Measurements from ENCODE around the gene ZFTA.

Gene ZFTA

DNA sequence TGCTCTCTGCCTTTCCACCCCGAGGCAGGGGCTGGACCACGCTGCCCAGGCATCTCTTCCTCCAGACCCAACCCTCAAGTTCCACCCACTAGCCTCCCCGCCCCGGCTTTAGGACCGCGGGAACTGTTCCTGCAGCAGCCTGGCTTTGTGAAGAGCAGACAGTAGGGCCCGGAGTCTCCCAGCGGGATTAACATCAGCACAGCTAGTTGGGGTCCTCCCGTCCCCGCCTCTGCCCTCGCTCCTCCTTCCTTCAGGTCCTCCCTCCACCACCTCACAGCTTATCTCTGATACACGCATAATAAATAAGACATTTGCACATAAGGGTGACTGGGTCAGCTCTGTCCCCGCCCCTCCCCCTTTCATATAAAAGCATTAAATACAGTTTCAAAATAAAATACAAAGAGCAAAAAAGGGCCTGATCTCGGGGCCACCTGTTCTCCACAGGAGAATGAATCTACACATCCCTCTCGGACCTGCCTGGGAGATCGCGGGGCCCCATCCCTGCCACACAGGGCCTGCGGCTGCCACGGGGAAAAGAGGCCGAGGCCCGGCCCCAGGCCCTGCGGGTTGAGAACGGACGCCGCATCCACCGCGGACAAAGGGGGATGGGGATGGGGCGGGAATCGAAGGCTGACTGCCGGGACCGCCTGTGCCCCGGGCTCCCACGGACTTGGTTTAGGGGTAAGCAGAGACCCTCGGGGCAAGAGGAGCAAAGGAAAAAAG lies 6.5 kb downstream of the ZFTA start:
- Histone ChIP-seq H3K4me1 (no peaks in the 10 kb centered on the region), H3K27me3 (no peaks in the 10 kb centered on the region), H3K9me3 (no peaks in the 10 kb centered on the region), H3K4me3 (ENCODE audit: low read depth, low read length) (peak overlapping the region; percentile 41), H3K36me3 (no peaks in the 10 kb centered on the region; the same call in 1 of the 2 replicates)
- TF ChIP-seq, protein P1, sequence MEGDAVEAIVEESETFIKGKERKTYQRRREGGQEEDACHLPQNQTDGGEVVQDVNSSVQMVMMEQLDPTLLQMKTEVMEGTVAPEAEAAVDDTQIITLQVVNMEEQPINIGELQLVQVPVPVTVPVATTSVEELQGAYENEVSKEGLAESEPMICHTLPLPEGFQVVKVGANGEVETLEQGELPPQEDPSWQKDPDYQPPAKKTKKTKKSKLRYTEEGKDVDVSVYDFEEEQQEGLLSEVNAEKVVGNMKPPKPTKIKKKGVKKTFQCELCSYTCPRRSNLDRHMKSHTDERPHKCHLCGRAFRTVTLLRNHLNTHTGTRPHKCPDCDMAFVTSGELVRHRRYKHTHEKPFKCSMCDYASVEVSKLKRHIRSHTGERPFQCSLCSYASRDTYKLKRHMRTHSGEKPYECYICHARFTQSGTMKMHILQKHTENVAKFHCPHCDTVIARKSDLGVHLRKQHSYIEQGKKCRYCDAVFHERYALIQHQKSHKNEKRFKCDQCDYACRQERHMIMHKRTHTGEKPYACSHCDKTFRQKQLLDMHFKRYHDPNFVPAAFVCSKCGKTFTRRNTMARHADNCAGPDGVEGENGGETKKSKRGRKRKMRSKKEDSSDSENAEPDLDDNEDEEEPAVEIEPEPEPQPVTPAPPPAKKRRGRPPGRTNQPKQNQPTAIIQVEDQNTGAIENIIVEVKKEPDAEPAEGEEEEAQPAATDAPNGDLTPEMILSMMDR (IDR thresholded peaks at IDR 0.05; ENCODE audit: low read depth, low read length), result no peak
- no peak for DNase-seq

DNA sequence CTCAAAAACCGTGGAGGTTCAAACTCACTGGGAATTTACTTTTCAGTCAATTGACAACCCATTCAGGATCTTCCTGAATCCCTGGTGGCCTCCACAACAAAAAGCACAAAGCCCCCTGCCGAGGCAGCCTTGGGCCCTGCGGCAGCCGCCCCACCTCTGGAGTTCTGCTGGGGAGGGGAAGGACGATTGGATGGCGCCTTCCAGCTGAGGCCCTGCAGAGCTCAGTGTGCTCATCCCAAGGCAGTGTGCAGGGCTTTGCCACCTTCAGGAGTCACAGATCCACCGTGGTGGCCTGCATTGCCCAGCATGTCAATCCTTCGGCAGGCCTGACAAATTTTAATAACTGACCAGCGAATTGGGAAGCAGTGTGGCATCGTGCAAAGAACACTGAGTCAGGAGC lies 7.4 kb downstream of the ZFTA start:
- Histone ChIP-seq H3K4me3 (ENCODE audit: low read depth, low read length) (no peak overlapping the region), H3K27me3 (no peaks in the 10 kb centered on the region), H3K9me3 (no peaks in the 10 kb centered on the region), H3K36me3 (no peaks in the 10 kb centered on the region; the same call in 1 of the 2 replicates), H3K4me1 (no peaks in the 10 kb centered on the region)
- DNase-seq, result no peak
- TF ChIP-seq, protein P1 (IDR thresholded peaks at IDR 0.05; ENCODE audit: low read depth, low read length), result no peak

DNA sequence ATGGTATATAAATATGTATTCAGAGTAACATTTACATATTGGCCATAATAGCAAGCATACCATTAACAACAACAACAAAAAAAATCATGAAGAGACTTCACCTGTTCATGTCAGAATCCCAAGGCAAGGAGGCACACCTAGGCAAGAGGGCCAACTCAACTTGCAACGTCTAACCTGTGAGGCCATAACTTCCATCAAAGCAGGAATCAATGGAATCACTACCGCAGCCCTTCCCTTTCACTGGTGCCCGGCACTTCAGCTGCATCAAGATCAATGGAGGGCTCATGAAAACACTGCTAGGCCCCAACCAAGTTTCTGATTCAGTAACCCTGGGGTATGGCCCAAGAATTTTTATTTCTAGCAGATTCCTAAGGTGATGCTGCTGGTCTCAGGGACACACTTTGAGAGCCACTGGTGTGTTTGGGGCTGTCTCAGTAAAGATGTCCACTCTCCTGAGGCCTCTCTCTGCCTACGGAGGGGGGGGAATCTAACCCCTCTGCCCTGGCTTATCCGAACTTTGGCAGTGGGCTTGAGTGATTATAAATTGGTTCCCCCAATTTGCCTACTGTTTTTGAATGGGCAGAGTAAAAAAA lies 8.0 kb downstream of the ZFTA start:
- H3K4me1 ChIP-seq, result no peaks in the 10 kb centered on the region
- DNase-seq, result no peak
- no peaks in the 10 kb centered on the region; the same call in 1 of the 2 replicates for H3K36me3 ChIP-seq
- no peaks in the 10 kb centered on the region for H3K27me3 ChIP-seq
- H3K9me3 ChIP-seq, result no peaks in the 10 kb centered on the region
- TF ChIP-seq, protein P1 (IDR thresholded peaks at IDR 0.05; ENCODE audit: low read depth, low read length), result no peak
- no peak overlapping the region for H3K4me3 ChIP-seq (ENCODE audit: low read depth, low read length)

DNA sequence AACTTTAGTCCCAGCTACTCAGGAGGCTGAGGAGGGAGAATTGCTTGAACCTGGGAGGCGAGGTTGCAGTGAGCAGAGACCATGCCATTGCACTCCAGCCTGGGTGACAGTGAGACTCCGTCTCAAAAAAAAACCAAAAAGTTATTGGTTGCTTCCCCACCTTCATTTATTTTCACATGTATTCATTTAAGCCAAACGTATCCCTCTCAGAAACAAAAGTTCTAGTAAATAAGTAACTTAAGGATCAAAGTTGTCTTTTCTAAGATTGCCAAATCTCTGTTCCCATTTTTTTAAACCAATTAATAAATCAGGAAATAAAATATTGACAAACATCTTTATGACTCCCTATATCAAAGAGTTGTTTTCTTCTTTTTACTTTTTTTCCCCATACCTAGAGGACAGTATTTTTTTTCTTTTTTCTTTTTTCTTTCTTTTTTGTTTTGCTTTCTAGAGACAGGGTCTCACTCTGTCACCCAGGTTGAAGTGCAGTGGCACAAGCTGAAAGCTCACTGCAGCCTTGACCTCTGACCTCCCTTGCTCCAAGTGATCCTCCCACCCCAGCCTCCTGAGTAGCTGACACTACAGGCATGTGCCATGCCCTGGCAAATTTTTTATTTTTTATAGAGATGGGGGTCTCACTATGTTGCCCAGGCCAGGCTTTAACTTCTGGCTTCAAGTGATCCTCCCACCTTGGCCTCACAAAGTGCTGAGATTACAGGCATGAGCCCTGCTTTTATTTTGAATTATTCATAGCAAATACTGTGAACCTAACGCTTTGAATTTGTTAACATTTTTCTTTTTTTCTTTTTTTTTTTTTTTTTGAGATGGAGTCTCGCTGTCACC lies 11.4 kb downstream of the ZFTA start:
- TF ChIP-seq, protein P1 (IDR thresholded peaks at IDR 0.05; ENCODE audit: low read depth, low read length), result no peak
- Histone ChIP-seq H3K4me1 (no peaks in the 10 kb centered on the region), H3K27me3 (no peaks in the 10 kb centered on the region), H3K9me3 (no peaks in the 10 kb centered on the region), H3K36me3 (peaks cover 5% of the 10 kb centered on the region; the same call in 1 of the 2 replicates), H3K4me3 (ENCODE audit: low read depth, low read length) (no peak overlapping the region)
- DNase-seq, result no peak

DNA sequence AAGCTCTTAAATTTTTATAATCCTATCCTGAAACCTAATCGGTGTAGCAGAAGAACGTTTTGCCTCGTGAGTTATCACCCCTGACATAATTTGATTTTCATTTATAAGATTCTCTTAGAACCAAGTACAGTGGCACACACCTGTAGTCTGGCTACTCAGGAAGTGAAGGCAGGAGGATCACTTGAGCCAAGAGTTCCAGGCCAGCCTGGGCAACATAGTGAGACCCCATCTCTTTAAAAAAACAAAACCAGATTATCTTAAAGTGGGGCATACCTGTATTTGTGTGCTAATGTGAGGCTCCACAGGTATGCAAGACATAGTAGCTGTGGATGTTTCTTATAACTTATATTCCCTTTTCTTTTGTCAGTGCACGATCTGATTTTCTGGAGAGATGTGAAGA lies 19.0 kb downstream of the ZFTA start:
- Histone ChIP-seq H3K36me3 (peaks cover 8% of the 10 kb centered on the region), H3K9me3 (no peaks in the 10 kb centered on the region), H3K4me1 (no peaks in the 10 kb centered on the region), H3K4me3 (ENCODE audit: low read depth, low read length) (no peak overlapping the region), H3K27me3 (no peaks in the 10 kb centered on the region)
- TF ChIP-seq, protein P1 (IDR thresholded peaks at IDR 0.05; ENCODE audit: low read depth, low read length), result no peak
- no peak for DNase-seq

All from BE2C (cell line).